ENCODE results near the gene JAK1.

Gene JAK1

DNA sequence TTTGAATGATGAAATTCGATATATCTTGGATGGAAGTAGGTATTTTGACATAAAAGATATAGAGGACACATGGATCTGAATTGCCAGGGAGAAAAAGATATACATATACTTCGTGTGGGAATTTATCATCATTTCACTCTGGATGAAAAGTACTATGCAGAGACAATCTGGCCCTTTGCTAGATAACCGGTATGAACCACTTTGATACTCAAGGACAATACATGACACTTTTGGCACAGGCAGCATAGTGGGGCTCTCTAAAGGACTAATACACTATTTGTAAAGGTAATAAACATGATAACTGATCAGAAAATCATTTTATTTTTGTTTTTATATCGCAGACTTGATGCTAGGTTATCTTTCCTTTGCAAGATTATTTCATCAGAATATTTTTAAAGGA is 24.2 kb downstream of the JAK1 start:
- TF ChIP-seq, protein P1, sequence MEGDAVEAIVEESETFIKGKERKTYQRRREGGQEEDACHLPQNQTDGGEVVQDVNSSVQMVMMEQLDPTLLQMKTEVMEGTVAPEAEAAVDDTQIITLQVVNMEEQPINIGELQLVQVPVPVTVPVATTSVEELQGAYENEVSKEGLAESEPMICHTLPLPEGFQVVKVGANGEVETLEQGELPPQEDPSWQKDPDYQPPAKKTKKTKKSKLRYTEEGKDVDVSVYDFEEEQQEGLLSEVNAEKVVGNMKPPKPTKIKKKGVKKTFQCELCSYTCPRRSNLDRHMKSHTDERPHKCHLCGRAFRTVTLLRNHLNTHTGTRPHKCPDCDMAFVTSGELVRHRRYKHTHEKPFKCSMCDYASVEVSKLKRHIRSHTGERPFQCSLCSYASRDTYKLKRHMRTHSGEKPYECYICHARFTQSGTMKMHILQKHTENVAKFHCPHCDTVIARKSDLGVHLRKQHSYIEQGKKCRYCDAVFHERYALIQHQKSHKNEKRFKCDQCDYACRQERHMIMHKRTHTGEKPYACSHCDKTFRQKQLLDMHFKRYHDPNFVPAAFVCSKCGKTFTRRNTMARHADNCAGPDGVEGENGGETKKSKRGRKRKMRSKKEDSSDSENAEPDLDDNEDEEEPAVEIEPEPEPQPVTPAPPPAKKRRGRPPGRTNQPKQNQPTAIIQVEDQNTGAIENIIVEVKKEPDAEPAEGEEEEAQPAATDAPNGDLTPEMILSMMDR (conservative IDR thresholded peaks at IDR 0.05; ENCODE audit: control insufficient read depth, insufficient read depth, low read depth, low read length) = no peak
- H3K4me3 ChIP-seq (ENCODE audit: control insufficient read depth, low read depth, low read length) = no peak overlapping the region
- DNase-seq (ENCODE audit: low read depth) = no peak

DNA sequence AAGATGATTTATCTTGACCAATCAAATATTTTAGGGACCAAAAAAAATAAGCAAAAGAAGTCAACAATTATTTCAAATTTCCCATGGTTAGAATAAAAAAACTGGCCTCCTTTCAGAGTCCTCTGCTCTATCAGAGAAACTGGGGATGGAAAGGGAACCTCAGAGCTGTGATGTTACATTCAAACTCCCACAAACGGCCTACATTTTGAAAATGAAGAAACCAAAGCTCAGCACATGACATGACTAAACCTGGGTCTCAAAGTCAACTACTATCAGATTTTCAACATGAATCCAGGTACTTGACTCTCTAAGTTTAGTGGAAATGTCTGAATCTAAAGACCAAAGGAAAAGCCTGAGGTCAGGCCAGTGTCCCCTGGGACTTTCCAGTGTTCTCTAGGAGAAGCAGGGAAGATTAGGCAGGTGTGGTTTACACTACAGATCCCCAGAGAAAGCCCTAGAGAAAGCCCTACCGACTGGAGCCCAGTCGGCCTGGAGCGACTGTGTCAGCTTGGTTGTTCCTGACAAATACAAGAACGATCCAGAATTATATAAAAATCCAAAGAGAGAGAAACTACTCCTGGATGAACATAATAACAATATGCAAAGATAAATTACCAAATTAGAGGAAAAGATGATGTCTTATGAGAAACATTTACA is 24.8 kb downstream of the JAK1 start:
- TF ChIP-seq, protein P1 (conservative IDR thresholded peaks at IDR 0.05; ENCODE audit: control insufficient read depth, insufficient read depth, low read depth, low read length) = no peak
- no peak overlapping the region for H3K4me3 ChIP-seq (ENCODE audit: control insufficient read depth, low read depth, low read length)
- no peak for DNase-seq (ENCODE audit: low read depth)

DNA sequence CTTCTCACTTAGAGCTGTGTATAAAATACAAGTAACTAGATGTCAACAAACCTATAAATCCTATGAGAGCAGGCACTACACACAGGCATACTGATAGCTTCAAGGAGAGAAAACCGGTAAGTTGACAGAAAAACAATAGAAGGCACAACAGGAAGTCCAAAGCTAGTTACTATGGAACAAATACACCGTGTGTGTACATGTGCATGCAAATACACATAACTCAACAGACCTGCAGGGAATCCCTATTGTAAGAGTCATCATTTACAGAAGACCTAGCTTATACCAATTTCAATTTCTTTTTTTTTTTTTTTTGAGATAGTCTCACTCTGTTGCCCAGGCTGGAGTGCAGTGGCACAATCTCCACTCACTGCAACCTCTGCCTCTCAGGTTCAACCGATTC is 26.3 kb downstream of the JAK1 start:
- TF ChIP-seq, protein P1 (conservative IDR thresholded peaks at IDR 0.05; ENCODE audit: control insufficient read depth, insufficient read depth, low read depth, low read length) = no peak
- DNase-seq (ENCODE audit: low read depth) = no peak
- no peak overlapping the region for H3K4me3 ChIP-seq (ENCODE audit: control insufficient read depth, low read depth, low read length)

DNA sequence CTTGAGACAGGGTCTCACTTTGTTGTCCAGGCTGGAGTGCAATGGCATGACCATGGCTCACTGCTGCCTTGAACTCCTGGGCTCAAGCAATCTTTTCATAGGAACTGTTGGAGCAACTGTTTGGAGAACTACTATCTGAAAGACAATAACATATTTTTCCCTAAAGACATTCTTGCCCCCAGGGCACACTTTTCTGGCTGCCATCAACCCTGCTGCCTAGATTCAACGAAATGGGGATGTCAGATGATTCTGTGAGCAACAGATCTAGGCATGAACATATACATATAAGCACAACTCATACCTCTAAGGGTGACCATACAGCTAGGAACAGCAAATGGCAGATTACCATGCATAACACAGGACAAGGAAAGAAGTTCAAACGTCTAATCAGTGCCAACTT is 27.4 kb downstream of the JAK1 start:
- no peak overlapping the region for H3K4me3 ChIP-seq (ENCODE audit: control insufficient read depth, low read depth, low read length)
- DNase-seq (ENCODE audit: low read depth) = no peak
- TF ChIP-seq, protein P1 (conservative IDR thresholded peaks at IDR 0.05; ENCODE audit: control insufficient read depth, insufficient read depth, low read depth, low read length) = no peak

DNA sequence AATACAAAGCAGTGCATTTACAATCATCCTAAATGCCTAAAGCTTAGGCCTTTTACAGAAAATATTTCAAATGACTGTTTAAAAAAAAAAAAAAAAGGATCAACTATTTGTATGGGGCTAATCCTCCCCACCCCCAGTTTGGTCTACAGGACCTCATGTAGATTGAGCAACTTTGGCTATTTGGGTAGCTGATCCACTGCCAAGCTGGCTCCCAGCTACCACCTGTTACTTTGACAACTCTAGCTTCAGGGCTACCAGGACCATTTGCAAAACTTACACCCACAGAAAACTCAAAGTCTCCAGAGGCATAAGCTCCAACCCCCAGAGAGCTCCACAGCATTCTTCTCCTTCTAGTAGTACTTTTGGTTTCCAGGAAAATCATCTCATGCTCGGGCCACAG is 29.4 kb downstream of the JAK1 start:
- TF ChIP-seq, protein P1 (conservative IDR thresholded peaks at IDR 0.05; ENCODE audit: control insufficient read depth, insufficient read depth, low read depth, low read length) = no peak
- no peak overlapping the region for H3K4me3 ChIP-seq (ENCODE audit: control insufficient read depth, low read depth, low read length)
- DNase-seq (ENCODE audit: low read depth) = no peak

DNA sequence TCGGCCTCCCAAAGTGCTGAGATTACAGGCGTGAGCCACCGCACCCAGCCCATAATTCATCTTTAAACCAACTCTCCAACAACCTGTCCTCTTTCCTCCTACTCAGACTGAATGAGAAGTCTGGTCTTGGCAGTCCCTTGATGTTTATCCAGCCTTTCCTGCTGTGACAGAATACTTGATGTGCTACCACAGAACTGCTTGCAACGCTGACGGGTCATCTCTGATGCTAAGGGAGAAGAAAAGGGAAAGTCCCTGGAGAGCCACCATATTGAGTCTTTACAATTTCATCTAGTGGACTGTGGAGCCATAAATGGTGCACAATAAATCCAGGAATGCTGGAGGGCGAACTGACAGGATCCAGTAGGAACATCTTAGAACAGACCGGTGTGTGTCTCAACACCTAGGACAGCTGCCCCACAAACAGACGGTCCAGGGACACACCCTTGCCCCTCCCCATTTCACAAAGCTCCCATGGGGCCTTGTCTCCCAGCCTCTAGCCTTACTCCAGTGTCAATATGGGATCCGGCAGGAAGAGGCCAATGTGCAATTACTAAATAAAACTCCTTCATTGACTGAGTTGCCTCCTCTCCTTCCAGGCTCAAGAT is 30.7 kb downstream of the JAK1 start:
- H3K4me3 ChIP-seq (ENCODE audit: control insufficient read depth, low read depth, low read length) = no peak overlapping the region
- DNase-seq (ENCODE audit: low read depth) = no peak
- TF ChIP-seq, protein P1 (conservative IDR thresholded peaks at IDR 0.05; ENCODE audit: control insufficient read depth, insufficient read depth, low read depth, low read length) = no peak
